Stimulated activated CD4-positive, alpha-beta T cell treated with anti-CD3 and anti-CD28 coated beads, Interleukin-4, amount 100 ng/mL, for 1 hour (primary cell): ENCODE data around the gene PTGFRN.

ENCODE experiments used
- DNase-seq: peaks from one replicate; pipeline ENCODE4 v3.0.0-alpha.2; 2020

Gene PTGFRN

DNA sequence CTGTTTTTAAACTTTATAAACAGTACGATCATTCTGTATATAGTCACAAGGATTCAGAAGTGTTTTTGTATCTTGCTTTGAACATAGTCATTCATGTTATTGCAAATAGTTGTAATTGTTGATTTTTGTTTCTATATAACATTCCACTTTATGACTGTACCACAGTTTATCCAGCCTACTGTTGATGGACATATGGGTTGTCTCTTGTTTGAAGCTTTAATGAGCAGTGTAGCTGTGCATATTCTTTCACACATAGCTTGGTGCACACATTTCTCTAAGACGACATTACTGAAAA lies 98.0 kb downstream of the PTGFRN start:
- DNase-seq = no peak

DNA sequence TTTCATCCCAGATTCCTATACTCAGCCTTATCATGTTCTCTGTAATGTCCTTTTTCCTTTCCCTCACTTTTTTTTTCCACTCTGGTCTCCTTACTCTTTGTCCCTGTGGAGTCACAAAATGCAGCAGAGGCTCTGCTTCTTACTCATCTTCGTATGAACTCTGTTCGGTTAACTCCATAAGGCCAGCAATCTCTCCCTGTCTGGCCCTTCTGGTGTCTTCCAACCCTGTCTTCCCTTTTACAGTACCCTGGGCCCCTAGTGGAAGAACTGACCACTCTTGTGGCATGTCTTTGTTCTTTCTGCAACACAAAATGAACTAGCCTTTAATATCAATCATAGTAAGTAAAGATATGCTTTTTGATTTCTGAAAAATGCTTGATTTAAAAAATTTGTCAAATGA lies 98.9 kb downstream of the PTGFRN start:
- DNase-seq = no peak

DNA sequence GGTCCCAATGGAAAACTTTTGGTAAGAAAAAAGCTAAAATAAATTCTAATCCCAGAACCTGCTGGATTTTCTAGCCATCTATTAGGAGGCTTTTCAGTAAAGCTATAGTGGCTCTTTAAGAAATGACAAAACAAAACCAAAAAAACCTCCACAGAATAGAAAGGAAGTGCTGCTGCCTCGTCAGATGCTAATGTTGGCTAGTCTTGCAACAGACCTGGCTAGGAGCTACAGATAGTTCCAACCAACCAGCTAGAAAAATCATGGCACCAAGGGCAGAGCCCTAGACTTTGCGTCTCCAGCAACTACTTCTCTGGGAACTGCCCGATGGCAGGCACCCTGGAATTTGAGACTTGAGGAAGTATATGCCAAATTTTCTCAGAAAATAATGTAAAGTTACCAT lies 99.4 kb downstream of the PTGFRN start:
- DNase-seq = no peak

DNA sequence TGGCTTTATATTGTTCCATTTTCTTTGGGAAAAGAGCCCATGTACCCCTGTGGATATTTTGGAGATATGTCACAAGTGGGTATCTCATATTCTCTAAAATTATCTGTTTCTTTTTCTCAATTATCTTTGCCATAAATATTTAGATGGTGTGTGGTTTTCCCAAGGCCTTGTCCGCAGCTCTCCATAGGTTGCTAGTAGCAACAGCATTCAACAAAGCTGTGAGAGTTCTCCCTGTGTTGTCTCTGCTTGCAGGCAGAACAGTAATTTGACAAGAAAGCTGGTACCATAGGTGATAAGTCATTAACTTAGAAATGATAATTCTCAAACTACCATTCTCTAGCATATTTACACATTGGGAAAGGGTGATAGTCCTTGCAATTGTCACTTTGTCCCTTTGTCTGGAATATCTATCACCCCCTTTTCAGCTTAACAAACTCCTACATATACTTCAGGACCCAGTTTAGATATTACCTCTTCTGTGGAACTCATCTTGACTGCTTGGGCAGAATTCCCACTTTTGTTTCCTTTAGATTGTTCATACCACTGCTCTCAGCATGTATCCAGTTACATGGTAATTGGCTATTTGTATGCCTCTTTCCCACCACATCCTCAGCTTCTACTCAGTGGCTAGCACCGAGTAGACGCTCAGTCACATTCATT lies 100.7 kb downstream of the PTGFRN start:
- no peak for DNase-seq

DNA sequence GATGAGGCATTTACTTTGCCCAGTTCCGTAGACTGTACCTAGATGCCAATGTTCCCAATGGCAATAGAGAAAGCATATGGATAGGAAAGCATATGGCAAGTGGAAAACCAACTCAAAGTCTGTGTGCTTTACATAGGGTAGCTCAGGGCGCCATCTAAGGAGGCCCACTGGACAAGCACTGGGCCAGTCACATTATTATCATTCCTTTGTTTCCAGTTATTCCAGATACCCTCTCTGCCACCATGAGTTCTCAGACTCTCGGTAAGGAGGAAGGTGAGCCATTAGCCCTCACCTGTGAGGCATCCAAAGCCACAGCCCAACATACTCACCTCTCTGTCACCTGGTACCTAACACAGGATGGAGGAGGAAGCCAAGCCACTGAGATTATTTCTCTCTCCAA lies 101.6 kb downstream of the PTGFRN start:
- DNase-seq = no peak

DNA sequence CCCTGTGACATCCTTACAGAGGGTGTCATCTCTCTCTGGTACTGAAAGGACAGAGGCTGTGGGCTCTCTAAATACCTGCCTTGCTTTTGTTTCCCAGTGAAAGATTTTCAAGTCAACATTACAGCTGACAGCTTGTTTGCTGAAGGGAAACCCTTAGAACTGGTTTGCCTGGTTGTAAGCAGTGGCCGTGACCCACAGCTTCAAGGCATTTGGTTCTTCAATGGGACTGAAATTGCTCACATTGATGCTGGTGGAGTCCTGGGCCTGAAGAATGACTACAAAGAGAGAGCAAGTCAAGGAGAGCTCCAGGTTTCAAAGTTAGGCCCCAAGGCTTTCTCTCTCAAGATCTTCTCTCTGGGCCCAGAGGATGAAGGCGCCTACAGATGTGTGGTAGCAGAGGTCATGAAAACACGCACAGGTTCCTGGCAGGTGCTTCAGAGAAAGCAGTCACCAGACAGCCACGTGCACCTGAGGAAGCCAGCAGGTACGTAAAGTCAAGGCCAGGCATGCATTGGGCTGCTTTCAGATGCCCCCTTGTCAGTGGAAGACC lies 103.7 kb downstream of the PTGFRN start:
- no peak for DNase-seq

DNA sequence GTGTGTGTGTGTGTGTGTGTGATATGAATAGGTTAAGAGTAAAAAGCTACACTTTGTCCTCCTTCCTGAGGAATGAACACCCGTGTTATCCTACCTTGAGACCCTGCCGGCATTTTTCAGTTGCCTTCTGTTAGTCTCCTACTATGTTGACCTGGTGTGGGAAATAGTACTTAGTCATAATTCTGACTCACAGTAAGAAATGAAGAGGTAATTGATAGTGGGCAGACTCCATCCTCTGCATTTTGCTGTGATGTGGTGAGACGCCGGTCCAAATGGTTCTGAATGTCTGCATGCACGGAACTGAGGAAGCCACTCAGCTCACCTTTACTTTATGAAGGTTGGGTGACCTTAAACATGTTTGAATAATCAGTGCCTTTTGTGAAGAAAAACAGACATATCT lies 104.5 kb downstream of the PTGFRN start:
- DNase-seq = no peak

DNA sequence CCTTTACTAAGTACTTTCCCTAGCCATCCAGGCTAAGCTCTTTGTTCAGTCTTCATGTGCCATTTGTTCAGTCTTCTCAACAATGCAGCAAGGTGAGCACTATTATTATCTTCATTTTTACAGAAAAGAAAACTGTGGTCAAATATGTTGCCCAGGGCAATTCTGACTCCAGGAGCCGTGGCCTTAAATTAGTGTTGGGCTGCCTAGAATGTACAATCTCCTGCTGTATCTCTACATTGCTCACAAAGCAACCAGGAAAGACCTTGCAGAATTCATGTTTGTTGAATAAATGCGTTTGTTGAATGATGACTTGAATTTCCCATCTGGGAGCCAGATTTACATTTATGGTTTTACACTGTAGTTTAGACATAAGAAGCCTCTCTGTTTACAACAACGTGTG lies 106.0 kb downstream of the PTGFRN start:
- DNase-seq = no peak

DNA sequence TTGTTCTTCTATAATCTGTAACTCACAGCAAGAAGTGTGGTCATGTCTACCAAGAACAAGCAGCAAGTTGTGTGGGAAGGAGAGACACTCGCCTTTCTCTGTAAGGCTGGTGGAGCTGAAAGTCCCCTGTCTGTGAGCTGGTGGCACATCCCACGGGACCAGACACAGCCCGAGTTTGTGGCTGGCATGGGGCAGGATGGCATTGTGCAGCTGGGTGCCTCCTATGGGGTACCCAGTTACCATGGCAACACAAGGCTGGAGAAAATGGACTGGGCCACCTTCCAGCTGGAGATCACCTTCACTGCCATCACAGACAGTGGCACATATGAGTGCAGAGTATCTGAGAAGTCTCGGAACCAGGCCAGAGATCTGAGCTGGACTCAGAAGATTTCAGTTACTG lies 107.3 kb downstream of the PTGFRN start:
- DNase-seq = no peak

DNA sequence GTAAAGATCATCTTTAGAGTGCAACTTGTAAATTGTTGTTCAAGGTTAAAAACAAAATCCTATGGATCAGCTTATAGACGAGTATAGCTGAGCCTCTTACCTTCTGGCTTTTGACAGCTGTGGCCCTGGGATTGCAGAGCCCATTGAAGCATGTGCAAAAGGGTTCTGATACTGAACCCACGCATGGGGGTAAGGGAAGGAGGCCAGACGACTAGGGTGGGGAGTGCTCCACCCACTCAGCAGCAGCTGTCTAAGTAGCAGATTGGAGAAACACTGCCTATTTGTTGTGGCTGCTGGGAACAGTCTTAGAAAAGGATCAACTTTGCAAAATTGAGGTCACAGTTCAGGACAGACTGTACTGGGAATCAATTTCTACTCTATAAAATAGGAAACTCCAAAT lies 107.9 kb downstream of the PTGFRN start:
- DNase-seq = no peak

DNA sequence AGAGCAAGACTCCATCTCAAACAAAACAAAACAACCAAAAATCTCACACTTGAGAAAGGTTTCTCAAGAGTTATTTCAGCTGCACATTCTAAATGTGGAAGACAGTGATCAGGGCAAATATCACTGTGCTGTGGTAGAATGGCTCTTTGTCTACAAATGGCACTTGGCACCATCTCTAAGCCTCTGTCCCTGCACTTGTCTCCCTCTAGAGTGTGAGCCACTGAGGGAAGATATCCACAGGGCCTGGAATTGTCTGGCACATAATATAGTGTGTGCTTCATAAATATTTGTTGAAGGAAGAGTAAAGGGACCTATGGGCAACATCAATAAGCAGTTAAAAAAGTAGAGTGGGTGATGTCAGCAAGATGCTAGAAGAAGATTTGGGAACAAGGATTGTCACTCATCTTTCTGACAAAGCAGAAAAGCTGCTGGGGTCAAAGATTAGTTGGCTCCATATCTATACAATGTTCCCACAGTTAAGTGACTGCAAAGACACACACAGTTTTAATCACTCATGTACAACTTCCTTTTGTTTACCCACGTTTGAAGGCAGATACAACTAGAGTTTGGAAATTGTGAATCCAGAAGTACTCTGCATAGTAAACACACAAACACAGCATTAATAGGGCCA lies 110.9 kb downstream of the PTGFRN start:
- no peak for DNase-seq

DNA sequence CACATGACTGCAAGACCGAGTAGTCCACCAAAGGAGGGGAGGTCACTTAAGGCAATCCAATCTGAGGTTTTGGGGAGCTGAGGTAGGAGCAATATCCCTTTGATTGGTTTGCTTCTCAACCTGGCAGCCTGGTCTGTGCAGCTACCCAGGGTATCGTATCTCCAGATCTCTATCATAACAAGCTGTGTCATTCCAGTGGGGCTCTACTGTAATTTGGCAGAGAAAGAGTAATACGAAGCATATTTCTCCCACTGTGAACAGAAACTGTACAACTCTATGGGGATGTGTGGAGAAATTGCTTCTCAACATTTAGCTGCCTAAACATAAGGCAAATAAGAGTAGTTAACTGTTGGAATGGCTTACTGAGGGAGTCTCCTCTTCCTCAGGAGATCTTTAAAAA lies 112.4 kb downstream of the PTGFRN start:
- no peak for DNase-seq

DNA sequence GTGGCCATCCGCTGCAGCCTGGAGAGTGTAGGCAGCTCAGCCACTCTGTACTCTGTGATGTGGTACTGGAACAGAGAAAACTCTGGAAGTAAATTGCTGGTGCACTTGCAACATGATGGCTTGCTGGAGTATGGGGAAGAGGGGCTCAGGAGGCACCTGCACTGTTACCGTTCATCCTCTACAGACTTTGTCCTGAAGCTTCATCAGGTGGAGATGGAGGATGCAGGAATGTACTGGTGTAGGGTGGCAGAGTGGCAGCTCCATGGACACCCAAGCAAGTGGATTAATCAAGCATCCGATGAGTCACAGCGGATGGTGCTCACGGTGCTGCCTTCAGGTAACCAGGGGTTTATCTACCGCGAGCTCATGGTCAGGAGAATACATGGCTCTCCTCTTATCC lies 115.9 kb downstream of the PTGFRN start:
- no peak for DNase-seq

DNA sequence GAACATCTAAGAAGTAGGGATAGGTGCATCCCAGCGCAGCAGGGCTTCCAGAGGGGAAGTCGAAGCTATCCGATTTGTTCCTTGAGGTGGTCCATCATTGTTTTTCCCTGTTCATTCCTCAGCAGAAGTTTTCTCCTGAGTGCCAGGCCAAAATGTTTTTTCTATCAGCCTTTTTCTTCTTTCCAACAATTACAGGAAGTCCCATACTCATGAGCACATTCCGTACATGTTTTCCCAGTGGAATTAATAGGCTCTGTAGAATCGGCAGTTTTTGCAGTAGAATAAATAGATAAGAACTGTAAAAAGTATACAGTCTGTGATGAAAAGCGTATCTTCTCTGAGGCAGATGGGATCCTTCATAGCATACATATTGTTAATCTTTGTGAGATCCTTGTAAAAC lies 116.6 kb downstream of the PTGFRN start:
- no peak for DNase-seq

DNA sequence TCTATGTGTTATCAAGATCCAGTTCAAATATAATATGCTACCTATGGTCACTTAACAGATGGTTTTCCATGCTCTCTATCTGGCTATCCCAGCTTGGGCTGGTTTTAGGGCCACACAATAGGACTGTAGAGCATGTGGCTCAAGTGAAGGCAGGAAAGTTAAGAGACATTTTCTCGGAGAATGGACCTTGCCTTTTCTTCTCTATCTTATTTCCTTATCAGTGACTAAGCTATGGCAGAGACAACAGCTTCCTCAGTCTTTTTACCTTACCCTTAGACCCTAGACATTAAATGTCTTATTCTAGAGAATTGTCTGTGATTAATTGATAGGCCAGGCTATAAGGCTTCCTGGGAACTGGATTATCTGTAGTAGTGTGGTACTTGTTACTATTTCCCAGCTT lies 120.0 kb downstream of the PTGFRN start:
- DNase-seq = no peak

DNA sequence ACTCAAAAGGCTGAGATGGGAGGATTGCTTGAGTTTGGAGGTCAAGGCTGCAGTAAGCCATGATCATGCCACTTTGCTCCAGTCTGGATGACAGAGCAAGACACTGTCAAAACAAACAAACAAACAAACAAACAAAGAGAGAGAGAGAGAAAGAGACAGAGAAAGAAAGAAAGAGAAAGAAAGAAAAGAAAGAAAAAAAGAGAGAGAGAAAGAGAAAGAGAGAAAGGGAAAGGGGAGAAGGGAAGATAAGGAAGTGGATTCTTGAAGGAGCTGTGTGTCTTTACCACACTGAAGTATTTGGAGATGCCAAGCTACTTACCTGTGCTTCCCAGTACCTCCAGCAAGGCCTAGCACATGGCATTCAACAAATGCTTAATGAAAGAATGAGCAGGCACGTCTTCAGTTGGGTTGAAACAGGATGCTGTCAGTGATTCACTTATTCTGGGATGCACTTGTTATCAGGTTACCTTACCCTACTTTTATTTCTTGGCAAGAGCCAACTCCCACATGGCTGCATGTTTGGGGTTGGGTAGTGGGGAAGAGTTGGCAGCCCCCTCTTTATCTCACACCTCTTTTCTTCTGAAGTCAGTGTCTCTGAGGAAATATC lies 120.7 kb downstream of the PTGFRN start:
- no peak for DNase-seq

DNA sequence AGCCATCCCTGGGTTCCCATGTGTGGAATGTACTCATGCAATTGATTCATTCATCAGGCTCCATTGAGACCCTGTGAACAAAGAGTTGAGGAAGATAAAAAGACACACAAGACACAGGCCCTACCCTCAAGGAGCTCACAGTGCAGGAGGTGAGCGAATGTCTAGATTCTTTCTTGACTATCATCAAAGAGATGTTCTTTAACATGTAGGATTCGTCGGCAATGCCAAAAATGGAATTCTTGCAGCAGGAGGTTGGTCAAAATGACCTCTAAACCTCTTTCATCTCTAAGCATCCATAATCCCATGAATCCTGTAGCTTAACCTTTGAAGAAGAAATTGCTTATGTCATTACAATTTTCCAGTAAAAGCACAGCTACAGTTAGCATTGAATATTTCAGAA lies 122.5 kb downstream of the PTGFRN start:
- DNase-seq = no peak

DNA sequence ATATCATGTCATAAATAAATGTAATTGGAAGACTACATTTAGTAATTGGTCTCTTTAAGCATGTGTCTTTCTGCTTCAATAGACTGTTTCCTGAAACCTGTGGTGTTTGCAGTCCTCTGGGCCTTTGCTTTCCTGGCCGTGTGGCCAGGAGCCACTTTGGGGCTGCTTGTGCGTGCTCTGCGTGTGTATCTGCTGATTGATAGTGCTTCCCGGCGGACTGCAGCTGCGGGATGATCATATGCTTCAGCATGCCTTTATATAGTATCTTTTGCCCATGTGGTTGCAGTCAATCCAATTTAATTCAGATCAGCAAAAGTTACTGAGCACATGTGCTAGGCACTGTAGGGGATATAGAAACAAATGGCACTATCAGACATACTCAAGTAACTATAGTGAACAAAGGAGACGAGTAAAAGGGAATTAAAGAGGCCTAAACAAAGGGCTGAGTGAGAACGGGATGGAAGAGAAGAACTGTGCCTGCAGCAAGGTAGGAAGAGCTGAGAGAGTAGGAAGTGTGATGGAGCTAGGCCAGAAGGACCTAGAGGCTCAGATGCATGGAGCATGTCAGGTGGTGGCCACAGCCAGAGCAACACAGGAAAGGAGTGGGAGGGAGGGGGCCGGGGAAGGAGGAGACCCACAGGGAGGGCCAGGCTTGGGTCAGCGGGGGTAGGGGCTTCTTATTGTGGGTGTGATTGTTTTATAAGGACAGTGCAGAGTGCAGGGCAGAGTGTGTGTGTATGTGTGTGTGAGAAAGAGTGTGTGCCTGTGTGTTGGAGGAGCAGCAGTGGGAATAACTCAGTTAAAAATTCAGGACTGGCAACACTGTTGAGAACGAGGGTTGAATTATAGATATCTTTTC lies 123.2 kb downstream of the PTGFRN start:
- DNase-seq = no peak

DNA sequence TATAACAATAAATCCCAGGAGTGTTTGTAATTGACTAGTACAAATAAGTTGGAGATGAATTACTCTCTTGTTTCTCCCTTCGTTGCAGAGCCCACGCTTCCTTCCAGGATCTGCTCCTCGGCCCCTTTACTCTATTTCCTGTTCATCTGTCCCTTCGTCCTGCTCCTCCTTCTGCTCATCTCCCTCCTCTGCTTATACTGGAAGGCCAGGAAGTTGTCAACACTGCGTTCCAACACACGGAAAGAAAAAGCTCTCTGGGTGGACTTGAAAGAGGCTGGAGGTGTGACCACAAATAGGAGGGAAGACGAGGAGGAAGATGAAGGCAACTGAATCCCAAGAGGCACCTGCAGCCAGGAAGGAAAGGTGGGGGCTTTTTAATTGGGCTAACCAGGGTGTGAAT lies 124.1 kb downstream of the PTGFRN start:
- no peak for DNase-seq

DNA sequence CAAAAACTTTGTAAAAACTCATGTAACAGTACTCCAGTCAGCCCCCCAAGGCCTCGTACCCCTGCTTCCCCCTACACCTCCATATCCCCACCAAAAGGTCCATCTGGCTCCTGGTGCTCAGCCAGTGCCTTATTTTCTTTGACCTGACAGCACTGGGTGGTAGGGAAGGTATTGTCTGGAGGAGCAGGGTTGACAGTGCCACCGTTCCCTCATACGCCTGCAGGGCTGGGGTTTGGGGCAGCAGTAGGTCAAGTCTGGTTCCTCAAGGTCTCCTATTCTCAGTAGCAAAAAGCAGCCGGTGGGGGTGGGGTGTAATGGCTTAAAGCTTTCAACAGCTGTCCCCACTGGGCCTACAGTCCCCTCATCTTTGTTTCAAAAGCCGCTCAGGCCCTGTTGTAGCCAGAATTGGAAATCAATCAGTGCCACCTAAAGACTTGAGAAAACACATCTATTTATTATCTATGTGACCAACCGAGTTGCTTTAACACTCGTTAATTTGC lies 125.1 kb downstream of the PTGFRN start:
- no peak for DNase-seq

DNA sequence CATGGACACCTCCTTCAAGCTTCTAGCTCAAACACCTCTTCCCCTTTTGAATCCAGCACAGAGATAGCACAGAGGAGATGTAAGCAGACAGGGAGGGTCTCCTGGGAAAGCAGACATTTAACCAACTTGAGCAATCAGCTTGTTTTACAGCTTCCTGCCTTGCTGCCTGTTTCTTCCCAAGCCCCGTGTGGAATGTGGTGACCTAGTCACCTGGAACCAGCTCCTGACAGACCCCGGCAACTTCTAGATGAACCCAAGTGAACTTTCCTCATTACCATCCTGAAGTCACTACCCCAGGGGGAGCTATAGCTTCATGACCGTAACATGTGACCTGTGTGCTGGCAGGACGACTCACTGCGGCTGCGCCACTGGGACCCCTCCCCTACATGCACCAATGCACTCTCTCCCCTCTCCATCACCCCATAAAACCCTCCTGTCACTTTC lies 126.3 kb downstream of the PTGFRN start:
- no peak for DNase-seq

DNA sequence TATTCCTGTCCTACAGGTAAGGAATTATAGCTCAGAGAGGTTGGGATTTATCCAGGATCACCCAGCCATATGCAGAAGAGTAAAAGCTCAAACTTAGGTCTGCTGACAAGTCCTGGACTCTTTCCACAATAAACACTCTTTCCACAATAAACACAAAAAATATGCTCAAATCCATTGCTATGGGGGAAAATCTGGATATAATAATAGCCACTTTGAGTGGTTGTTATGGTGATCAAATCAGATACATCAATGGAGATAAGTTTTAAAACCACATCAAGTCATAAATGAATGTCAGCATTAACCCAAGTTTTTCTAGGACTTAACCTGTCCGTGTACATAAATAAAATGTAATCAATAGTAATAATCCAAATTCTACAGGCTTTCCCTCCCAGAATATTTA lies 128.1 kb downstream of the PTGFRN start:
- no peak for DNase-seq

DNA sequence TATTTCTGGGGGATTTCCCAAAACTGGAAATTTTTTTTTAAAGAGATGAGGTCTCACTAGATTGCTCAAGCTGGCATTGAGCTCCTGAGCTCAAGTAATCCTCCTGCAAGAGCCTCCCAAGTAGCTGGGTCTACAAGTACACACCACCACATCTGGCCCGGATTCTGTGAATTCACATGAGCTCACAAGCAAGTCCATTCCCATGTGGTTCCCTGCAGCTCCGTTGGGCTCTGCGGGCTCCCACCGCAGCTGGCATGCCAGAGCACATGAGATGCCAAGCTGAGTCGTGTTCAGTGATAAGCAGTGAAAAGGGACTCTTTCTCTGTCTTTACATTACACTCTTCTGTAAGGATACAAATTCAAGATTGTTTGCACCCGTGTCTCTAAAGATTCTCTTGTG lies 128.5 kb downstream of the PTGFRN start:
- DNase-seq = no peak
